Fibroblast of lung (primary cell): Measurements from ENCODE around the gene SLX9.

Experiments used
- CTCF ChIP-seq, 2 donors: IDR thresholded peaks in 1 of 2; conservative IDR thresholded peaks in 1 of 2; 1 replicate in 1 of 2; 2 replicates in 1 of 2; pipeline ENCODE4 v1.5.1; 2011 to 2012; ENCODE audit warnings: low read length in 2 of 2, control low read depth in 1 of 2, inconsistent platforms in 1 of 2, low read depth in 1 of 2, mild to moderate bottlenecking in 1 of 2
- EZH2 ChIP-seq: IDR thresholded peaks from 2 replicates; pipeline ENCODE4 v1.5.1; 2012; ENCODE audit warnings: low read length, control low read depth, mild to moderate bottlenecking; ENCODE audit errors: missing control alignments

GRCh38 chr21:44919913-44920693, 19.7 kb upstream of the SLX9 start:
- TF ChIP-seq CTCF (conservative IDR thresholded peaks at IDR 0.05 in 1 of 2, IDR thresholded peaks at IDR 0.05 in 1 of 2; ENCODE audit: low read depth in 1 of 2, low read length in 2 of 2) (no peak), EZH2 (no peak)
